HCT116 (cell line): ENCODE data around the gene FOXP1. TPM values are rescaled to one million over a fixed set of nuclear protein-coding genes. Genes with fewer than 3 reads are reported as not detected.

Experiments
- ATAC-seq: fragments of 200-7000 bp; cut with Tn5 transposase; 2 replicates; pipeline ENCODE4 v1.9.1; 2020; ENCODE audit warnings: mild to moderate bottlenecking, moderate library complexity
- BruUV-seq: library from RNA; stranded (reverse); fragments of 400-500 nt; replicated peaks from 2 replicates; lab custom pipeline; 2021; lab: Mats Ljungman, UMichigan
- CTCF ChIA-PET: fragments of 300-600 bp; sonication (Branson Sonifier 250); formaldehyde crosslinking; loops from one replicate; lab custom pipeline; 2021; ENCODE audit warnings: antibody characterized with exemption; lab: Charles Lee
- POLR2A ChIA-PET: fragments of 300-600, 350-600 bp; sonication (Branson Sonifier 250); formaldehyde crosslinking; loops from one replicate; lab custom pipeline; 2021; ENCODE audit warnings: antibody characterized with exemption; lab: Charles Lee
- RAD21 ChIA-PET, 2 experiments: fragments of 300-600 bp; sonication (Branson Sonifier 250); formaldehyde crosslinking; loops; one replicate each; lab custom pipeline; 2023; ENCODE audit warnings: low total read pairs in 2 of 2; ENCODE audit not compliant: uncharacterized antibody in 2 of 2, unreplicated experiment in 2 of 2, low non-redundant PET in 1 of 2; lab: Charles Lee
- DNase-seq: peaks from one replicate; pipeline ENCODE4 v3.0.0-alpha.2; 2010; ENCODE audit warnings: low read depth, low spot score
- H2AFZ ChIP-seq: fragments of 200-600 bp; shearing (Covaris generic), sonication (generic); 2 replicates; pipeline ENCODE4 v1.6.1; 2017; ENCODE audit warnings: low read depth, mixed run types, mixed read lengths, antibody characterized with exemption, low read length; ENCODE audit not compliant: poor library complexity, severe bottlenecking
- H3K27ac ChIP-seq: 2 replicates; pipeline ENCODE4 v1.5.1; 2012; ENCODE audit warnings: low read depth, low read length
- H3K27me3 ChIP-seq: fragments of 200-600 bp; sonication (generic); 2 replicates; pipeline ENCODE4 v1.6.1; 2016; ENCODE audit warnings: mixed run types, low read length, mixed read lengths; ENCODE audit not compliant: insufficient read depth
- H3K36me3 ChIP-seq, 2 experiments: fragments of 200-500 bp in 1 of 2; fragments of 200-600 bp in 1 of 2; sonication (Bioruptor generic) in 1 of 2; sonication (generic) in 1 of 2; 2 replicates each; pipeline versions ENCODE4 v1.5.1 to v1.6.1; 2014 to 2016; ENCODE audit warnings: low read length in 2 of 2, inconsistent platforms in 1 of 2, mixed read lengths in 1 of 2, mixed run types in 1 of 2; ENCODE audit not compliant: insufficient read depth in 2 of 2, control insufficient read depth in 1 of 2
- H3K4me1 ChIP-seq, 2 experiments: fragments of 200-600 bp in 1 of 2; sonication (generic) in 1 of 2; 2 replicates each; pipeline versions ENCODE4 v1.5.1 to v1.6.1; 2012 to 2017; ENCODE audit warnings: low read length in 2 of 2, inconsistent platforms in 1 of 2, mild to moderate bottlenecking in 1 of 2, mixed read lengths in 1 of 2, mixed run types in 1 of 2, moderate library complexity in 1 of 2; ENCODE audit not compliant: insufficient read depth in 2 of 2, control insufficient read depth in 1 of 2
- H3K4me2 ChIP-seq: fragments of 200-600 bp; sonication (generic); 2 replicates; pipeline ENCODE4 v1.6.1; 2017; ENCODE audit warnings: mixed run types, low read length, mixed read lengths
- H3K4me3 ChIP-seq, 2 experiments: fragments of 200-600 bp in 1 of 2; sonication (generic) in 1 of 2; replicated peaks in 1 of 2; 2 replicates each; pipeline ENCODE4 v1.5.1; 2011 to 2016; ENCODE audit warnings: low read length in 2 of 2, control low read depth in 1 of 2, low read depth in 1 of 2, mild to moderate bottlenecking in 1 of 2, mixed read lengths in 1 of 2, mixed run types in 1 of 2
- H3K79me2 ChIP-seq: fragments of 200-600 bp; sonication (generic); 2 replicates; pipeline ENCODE4 v1.6.1; 2017; ENCODE audit warnings: mild to moderate bottlenecking, mixed run types, low read length, moderate library complexity, mixed read lengths; ENCODE audit not compliant: insufficient read depth
- H3K9ac ChIP-seq: fragments of 200-600 bp; sonication (generic); 2 replicates; pipeline ENCODE4 v1.6.1; 2016; ENCODE audit warnings: low read length, mixed read lengths
- H3K9me2 ChIP-seq: fragments of 200-600 bp; sonication (generic), shearing (Covaris generic); 2 replicates; pipeline ENCODE4 v1.6.1; 2017; ENCODE audit warnings: mixed run types, mild to moderate bottlenecking, moderate library complexity; ENCODE audit not compliant: insufficient read depth
- H3K9me3 ChIP-seq, 2 experiments: fragments of 200-500 bp in 1 of 2; fragments of 200-600 bp in 1 of 2; sonication (Bioruptor generic) in 1 of 2; sonication (generic) in 1 of 2; 2 replicates each; pipeline ENCODE4 v1.6.1; 2014 to 2017; ENCODE audit warnings: low read length in 2 of 2, mixed read lengths in 2 of 2, inconsistent platforms in 1 of 2, low read depth in 1 of 2, mild to moderate bottlenecking in 1 of 2, mixed run types in 1 of 2, moderate library complexity in 1 of 2; ENCODE audit not compliant: control insufficient read depth in 1 of 2, insufficient read depth in 1 of 2
- H4K20me1 ChIP-seq: fragments of 200-600 bp; sonication (generic), shearing (Covaris generic); 2 replicates; pipeline ENCODE4 v1.6.1; 2017; ENCODE audit warnings: mixed run types, mild to moderate bottlenecking, moderate library complexity; ENCODE audit not compliant: insufficient read depth
- CBX3 ChIP-seq: IDR thresholded peaks from 2 replicates; pipeline ENCODE4 v1.6.1; 2012; ENCODE audit warnings: low read depth
- EGR1 ChIP-seq: IDR thresholded peaks from 2 replicates; pipeline ENCODE4 v1.6.1; 2012; ENCODE audit warnings: low read depth
- ELF1 ChIP-seq: IDR thresholded peaks from 2 replicates; pipeline ENCODE4 v1.6.1; 2012; ENCODE audit warnings: low read depth, borderline replicate concordance
- EZH2phosphoT487 ChIP-seq: fragments of 200-600 bp; IDR thresholded peaks from 2 replicates; pipeline ENCODE4 v1.6.1; 2018; ENCODE audit warnings: antibody characterized with exemption, borderline replicate concordance
- FOSL1 ChIP-seq: IDR thresholded peaks from 2 replicates; pipeline ENCODE4 v1.6.1; 2012; ENCODE audit warnings: low read depth
- JUND ChIP-seq: IDR thresholded peaks from 2 replicates; pipeline ENCODE4 v1.6.1; 2012
- MAX ChIP-seq: IDR thresholded peaks from 2 replicates; pipeline ENCODE4 v1.6.1; 2012
- POLR2A ChIP-seq: IDR thresholded peaks from 2 replicates; pipeline ENCODE4 v1.7.0; 2011; ENCODE audit warnings: borderline replicate concordance; ENCODE audit not compliant: insufficient read depth, insufficient read length; ENCODE audit errors: extremely low read depth
- POLR2AphosphoS5 ChIP-seq: IDR thresholded peaks from 2 replicates; pipeline ENCODE4 v1.6.1; 2011; ENCODE audit warnings: mild to moderate bottlenecking, low read depth, low read length, moderate library complexity
- RAD21 ChIP-seq: IDR thresholded peaks from 2 replicates; pipeline ENCODE4 v1.6.1; 2012; ENCODE audit warnings: low read depth, mild to moderate bottlenecking
- SIN3A ChIP-seq: IDR thresholded peaks from 2 replicates; pipeline ENCODE4 v1.6.1; 2012; ENCODE audit warnings: low read depth
- SRF ChIP-seq: IDR thresholded peaks from 2 replicates; pipeline ENCODE4 v1.6.1; 2012; ENCODE audit warnings: low read depth
- TCF7L2 ChIP-seq: IDR thresholded peaks from 2 replicates; pipeline ENCODE4 v1.7.0; 2011; ENCODE audit warnings: borderline replicate concordance, inconsistent platforms; ENCODE audit not compliant: insufficient read depth, insufficient read length; ENCODE audit errors: extremely low read depth
- YY1 ChIP-seq: IDR thresholded peaks from 2 replicates; pipeline ENCODE4 v1.6.1; 2011; ENCODE audit warnings: low read length, low read depth, moderate library complexity, mild to moderate bottlenecking; ENCODE audit not compliant: insufficient replicate concordance; ENCODE audit errors: extremely low read depth
- intact Hi-C: fragments of 100-400 bp; cut with micrococcal nuclease; formaldehyde crosslinking; loops from 2 replicates; pipeline ENCODE4 v1.10.0; 2022
- total RNA-seq: library from RNA; stranded (reverse); gene quantifications from one replicate; pipeline ENCODE4 v1.2.1, GENCODE V29; 2021; ENCODE audit not compliant: unreplicated experiment
- TF ChIP-seq, protein P1 (sequence below): IDR thresholded peaks from 2 replicates; pipeline ENCODE4 v1.6.1; 2012
- TF ChIP-seq, protein P2 (sequence below): IDR thresholded peaks from 2 replicates; pipeline ENCODE4 v1.6.1; 2011; ENCODE audit warnings: mild to moderate bottlenecking, low read length, moderate library complexity; ENCODE audit not compliant: insufficient replicate concordance; ENCODE audit errors: extremely low read depth

The FOXP1 gene
- total RNA-seq, 1 experiment from 2014 or later = 11.4 TPM

DNA sequence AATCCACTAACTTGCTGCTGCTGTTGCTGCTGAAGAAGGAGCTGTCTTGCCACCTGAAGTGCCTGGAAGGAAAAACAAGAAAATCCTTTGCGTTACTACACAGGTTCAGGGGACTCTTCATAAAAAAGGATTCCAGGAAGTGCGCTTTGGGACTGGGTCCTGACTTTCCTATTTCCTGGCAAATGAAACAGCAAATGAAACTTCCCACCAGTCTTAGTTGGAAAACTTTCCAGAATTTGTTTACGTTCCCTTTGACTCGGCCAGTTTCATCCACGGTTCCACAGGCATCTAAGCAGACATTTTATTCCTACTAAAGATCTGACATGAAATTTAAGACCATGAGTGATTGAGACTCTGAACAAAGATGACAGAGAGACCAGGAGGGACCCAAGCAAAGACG is 471.0 kb downstream of the FOXP1 start:
- intact Hi-C loops = no loop called here
- no TSS peak for BruUV-seq

DNA sequence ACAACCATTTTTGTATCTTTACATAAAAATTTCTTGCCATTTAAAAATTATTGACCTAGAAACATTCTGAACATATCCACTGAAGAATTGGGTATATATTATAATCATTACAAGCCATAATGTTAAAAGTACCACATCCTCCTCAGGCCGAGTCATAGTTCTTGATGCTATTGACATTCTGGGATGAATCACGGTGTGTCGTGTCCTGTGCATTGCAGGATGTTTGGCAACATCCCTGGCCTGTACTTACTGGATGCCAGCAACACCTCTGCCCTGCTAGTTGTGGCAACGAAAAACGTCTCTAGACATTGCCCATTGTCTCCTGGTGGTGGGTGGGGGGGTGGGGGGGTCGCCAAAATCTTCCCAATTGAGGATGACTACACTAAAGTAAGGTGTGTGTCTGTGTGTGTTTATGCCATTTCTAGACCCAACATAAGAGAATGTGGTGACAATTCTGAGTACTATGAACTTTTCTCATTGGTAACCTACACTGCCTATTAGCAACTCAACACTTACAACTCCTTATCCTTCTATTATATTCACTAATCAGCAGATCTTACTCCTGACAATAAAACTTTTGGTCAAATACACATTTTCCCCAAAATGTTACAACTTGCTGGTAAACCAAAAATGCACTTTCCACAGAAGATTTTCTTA is 471.6 kb downstream of the FOXP1 start:
- Histone ChIP-seq H3K36me3 (no peaks in the 10 kb centered on the region), H4K20me1 (no peaks in the 10 kb centered on the region), H3K79me2 (no peaks in the 10 kb centered on the region), H3K9me2 (no peaks in the 10 kb centered on the region), H3K4me2 (no peak overlapping the region), H2AFZ (no peak overlapping the region), H3K4me3 (no peak overlapping the region), H3K4me1 (no peaks in the 10 kb centered on the region), H3K27ac (no peak overlapping the region), H3K9ac (no peak overlapping the region), H3K27me3 (no peaks in the 10 kb centered on the region), H3K9me3 (no peaks in the 10 kb centered on the region)
- intact Hi-C loops = no loop called here
- DNase-seq (peak; percentile 4), ATAC-seq (no peak)
- ChIA-PET RAD21 (no interaction called here), CTCF (no interaction called here), POLR2A (no interaction called here)
- TF ChIP-seq MAX (no peak), EZH2phosphoT487 (no peak), FOSL1 (no peak), JUND (no peak), TCF7L2 (no peak), EGR1 (no peak), CBX3 (no peak), YY1 (no peak), SIN3A (no peak), POLR2AphosphoS5 (no peak), RAD21 (no peak), ELF1 (no peak)
- TF ChIP-seq, protein P1, sequence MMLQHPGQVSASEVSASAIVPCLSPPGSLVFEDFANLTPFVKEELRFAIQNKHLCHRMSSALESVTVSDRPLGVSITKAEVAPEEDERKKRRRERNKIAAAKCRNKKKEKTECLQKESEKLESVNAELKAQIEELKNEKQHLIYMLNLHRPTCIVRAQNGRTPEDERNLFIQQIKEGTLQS = no peak
- BruUV-seq = no TSS peak

More for the DNA sequence above, 471.0 kb downstream of the FOXP1 start:
- no peak for ATAC-seq
- Histone ChIP-seq H3K79me2 (no peaks in the 10 kb centered on the region), H3K4me1 (no peaks in the 10 kb centered on the region), H3K36me3 (no peaks in the 10 kb centered on the region), H3K27me3 (no peaks in the 10 kb centered on the region), H3K9me3 (no peaks in the 10 kb centered on the region), H2AFZ (no peak overlapping the region), H3K9me2 (no peaks in the 10 kb centered on the region), H4K20me1 (no peaks in the 10 kb centered on the region), H3K9ac (no peak overlapping the region), H3K4me2 (no peak overlapping the region), H3K27ac (no peak overlapping the region), H3K4me3 (no peak overlapping the region)
- ChIA-PET POLR2A (no interaction called here), RAD21 (no interaction called here), CTCF (no interaction called here)
- DNase-seq = no peak
- TF ChIP-seq POLR2AphosphoS5 (no peak), SRF (no peak), YY1 (no peak), POLR2A (no peak)
- TF ChIP-seq, protein P2, sequence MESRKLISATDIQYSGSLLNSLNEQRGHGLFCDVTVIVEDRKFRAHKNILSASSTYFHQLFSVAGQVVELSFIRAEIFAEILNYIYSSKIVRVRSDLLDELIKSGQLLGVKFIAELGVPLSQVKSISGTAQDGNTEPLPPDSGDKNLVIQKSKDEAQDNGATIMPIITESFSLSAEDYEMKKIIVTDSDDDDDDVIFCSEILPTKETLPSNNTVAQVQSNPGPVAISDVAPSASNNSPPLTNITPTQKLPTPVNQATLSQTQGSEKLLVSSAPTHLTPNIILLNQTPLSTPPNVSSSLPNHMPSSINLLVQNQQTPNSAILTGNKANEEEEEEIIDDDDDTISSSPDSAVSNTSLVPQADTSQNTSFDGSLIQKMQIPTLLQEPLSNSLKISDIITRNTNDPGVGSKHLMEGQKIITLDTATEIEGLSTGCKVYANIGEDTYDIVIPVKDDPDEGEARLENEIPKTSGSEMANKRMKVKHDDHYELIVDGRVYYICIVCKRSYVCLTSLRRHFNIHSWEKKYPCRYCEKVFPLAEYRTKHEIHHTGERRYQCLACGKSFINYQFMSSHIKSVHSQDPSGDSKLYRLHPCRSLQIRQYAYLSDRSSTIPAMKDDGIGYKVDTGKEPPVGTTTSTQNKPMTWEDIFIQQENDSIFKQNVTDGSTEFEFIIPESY = no peak
